ENCODE data around the gene CCIN.
A peak's percentile ranks its signal among the peaks of the same experiment; 100 is the strongest.

CCIN gene

DNA sequence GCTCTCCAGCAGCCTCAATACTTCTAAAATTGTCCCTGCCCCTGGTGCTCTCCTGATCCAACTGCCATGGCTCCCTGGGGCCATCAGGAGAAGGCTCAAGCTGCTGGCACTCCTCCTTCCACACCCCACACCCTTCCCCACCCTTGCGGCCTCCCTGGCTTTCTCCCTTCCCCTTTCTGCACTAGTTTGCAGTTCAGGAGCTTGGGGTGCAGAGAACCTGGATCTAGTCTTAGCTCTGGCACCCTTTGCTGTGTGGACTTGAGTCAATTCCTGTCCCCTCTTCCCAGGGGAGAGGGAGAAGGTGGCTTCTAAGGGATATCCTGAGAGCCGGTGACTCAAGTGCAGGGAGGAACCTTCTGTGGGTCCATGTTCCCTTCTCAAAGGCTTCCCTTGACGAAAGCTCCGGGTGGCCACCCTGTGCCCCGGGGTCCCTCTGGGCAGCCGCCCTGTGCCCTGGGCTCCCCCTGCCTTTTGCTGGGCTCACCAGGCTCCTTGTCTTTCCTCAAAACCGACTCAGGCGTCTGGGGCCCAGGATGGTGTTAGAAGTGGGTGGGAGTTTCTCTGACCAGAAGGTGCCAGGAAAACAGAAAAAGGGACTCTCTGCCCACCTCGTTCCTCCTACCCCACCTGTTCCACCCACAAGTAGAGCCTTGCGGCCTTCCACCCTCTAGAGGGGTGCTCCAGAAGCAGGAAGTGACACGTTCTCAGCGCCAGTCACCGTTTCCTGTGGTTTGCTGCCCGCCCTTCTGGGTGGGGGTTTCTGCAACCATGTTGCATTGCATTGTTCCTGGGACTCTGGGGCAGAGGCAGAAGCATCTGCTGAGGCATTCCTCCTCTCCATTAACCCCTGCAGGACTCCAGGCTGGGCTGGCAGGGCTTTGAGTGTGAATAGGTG lies 17.6 kb upstream of the CCIN start:
- TF ChIP-seq, protein P1, sequence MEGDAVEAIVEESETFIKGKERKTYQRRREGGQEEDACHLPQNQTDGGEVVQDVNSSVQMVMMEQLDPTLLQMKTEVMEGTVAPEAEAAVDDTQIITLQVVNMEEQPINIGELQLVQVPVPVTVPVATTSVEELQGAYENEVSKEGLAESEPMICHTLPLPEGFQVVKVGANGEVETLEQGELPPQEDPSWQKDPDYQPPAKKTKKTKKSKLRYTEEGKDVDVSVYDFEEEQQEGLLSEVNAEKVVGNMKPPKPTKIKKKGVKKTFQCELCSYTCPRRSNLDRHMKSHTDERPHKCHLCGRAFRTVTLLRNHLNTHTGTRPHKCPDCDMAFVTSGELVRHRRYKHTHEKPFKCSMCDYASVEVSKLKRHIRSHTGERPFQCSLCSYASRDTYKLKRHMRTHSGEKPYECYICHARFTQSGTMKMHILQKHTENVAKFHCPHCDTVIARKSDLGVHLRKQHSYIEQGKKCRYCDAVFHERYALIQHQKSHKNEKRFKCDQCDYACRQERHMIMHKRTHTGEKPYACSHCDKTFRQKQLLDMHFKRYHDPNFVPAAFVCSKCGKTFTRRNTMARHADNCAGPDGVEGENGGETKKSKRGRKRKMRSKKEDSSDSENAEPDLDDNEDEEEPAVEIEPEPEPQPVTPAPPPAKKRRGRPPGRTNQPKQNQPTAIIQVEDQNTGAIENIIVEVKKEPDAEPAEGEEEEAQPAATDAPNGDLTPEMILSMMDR (IDR thresholded peaks at IDR 0.05; ENCODE audit: borderline replicate concordance, control extremely low read depth, extremely low read depth, insufficient read depth, missing control alignments): no peak
- peak; percentile 80 for DNase-seq (ENCODE audit: low spot score)
- in situ Hi-C loops (cut with MboI; ENCODE audit: low sequenced_read_pairs, unreplicated experiment): no loop called here

DNA sequence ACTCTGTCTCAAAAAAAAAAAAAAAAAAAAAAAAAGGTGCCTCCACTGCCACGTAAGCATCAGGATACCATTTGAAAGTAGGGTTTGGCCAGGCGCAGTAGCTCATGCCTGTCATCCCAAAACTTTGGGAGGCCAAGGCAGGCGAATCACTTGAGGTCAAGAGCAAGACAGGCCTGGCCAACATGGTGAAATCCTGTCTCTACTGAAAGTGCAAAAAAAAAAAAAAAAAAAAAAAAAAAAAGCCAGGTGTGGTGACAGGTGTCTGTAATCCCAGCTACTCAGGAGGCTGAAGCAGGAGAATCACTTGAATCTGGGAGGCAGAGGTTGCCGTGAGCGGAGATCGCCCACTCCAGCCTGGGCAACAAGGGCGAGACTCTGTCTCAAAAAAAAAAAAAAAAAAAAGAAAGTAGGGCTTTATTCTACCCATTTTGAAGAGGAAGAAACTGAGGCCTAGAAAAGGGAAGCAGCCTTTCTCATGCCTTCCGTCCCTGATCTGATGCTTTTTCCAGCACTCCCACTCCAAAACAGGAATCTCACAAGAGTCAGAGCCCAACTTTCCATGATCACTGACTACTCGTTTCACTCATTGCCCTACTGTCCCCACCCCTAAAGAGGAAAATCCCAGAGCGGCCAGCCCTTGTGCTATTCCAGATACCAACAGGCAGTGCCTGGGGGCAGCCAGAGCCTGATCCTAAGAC lies 16.3 kb upstream of the CCIN start:
- in situ Hi-C loops (cut with MboI; ENCODE audit: low sequenced_read_pairs, unreplicated experiment): no loop called here

DNA sequence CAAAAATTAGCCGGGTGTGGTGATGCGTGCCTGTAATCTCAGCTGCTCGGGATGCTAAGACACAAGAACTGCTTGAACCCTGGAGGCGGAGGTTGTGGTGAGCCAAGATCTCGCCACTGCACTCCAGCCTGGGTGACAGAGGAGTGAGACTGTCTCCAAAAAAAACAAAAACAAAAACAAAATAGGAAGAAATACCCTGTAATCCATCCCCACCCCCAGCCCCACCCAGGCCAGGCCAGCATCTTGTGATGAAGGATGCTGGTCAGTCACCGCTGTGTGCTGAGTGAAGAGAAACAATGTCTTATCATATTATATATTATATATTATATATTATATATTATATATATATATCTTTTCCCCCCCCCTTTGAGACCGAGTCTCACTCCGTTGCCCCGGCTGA lies 15.4 kb upstream of the CCIN start:
- no peak for DNase-seq (ENCODE audit: low spot score)
- in situ Hi-C loops (cut with MboI; ENCODE audit: low sequenced_read_pairs, unreplicated experiment): no loop called here
- TF ChIP-seq, protein P1 (IDR thresholded peaks at IDR 0.05; ENCODE audit: borderline replicate concordance, control extremely low read depth, extremely low read depth, insufficient read depth, missing control alignments): no peak

More for the DNA sequence above, 16.3 kb upstream of the CCIN start:
- no peak for DNase-seq (ENCODE audit: low spot score)
- TF ChIP-seq, protein P1 (IDR thresholded peaks at IDR 0.05; ENCODE audit: borderline replicate concordance, control extremely low read depth, extremely low read depth, insufficient read depth, missing control alignments): no peak

DNA sequence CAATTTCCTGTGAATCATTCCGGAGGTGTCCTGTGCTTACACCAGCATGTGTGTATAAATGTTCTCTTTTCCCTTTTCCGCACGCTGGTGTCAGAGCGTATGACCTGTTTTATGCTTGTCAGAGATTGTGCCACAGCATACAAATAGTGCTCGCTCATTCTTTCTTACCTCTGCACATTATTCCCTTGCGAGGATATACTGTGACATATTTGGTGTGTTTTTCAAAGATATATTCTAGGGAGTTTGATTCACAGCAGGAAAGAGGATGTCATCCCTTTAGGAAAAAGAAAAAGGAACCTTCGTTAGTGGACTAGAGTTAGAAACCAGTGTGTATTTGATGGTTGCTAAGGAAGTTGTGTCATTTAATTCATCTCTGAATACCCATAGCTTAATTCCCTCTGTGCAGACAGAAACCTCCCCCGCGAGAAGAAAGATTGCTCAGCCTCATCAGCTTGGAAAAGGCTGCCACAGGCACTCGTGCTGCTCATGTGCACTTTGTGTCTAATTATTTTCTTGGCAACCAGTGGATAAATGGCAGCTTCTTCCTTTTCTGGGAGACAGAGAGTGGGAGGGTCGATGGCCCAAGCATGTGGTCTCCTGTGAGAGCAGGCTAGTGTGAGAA lies 14.7 kb upstream of the CCIN start:
- TF ChIP-seq, protein P1 (IDR thresholded peaks at IDR 0.05; ENCODE audit: borderline replicate concordance, control extremely low read depth, extremely low read depth, insufficient read depth, missing control alignments): no peak
- in situ Hi-C loops (cut with MboI; ENCODE audit: low sequenced_read_pairs, unreplicated experiment): no loop called here
- DNase-seq (ENCODE audit: low spot score): no peak

DNA sequence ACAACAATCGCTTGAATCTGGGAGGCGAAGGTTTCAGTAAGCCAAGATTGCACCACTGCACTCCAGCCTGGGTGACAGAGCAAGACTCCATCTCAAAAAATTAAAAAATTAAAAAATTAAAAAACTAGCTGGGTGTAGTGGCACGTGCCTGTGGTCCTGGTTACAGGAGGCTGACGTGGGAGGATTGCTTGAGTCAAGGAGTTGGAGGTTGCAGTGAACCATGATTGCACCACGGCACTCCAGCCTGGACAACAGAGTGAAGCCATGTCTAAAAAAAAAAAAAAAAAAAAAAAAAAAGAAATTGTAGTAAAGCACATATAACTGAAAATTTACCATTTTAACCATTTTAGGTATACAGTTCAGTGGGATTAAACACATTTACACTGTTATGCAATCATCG lies 13.1 kb upstream of the CCIN start:
- TF ChIP-seq, protein P1 (IDR thresholded peaks at IDR 0.05; ENCODE audit: borderline replicate concordance, control extremely low read depth, extremely low read depth, insufficient read depth, missing control alignments): no peak
- in situ Hi-C loops (cut with MboI; ENCODE audit: low sequenced_read_pairs, unreplicated experiment): no loop called here
- no peak for DNase-seq (ENCODE audit: low spot score)

DNA sequence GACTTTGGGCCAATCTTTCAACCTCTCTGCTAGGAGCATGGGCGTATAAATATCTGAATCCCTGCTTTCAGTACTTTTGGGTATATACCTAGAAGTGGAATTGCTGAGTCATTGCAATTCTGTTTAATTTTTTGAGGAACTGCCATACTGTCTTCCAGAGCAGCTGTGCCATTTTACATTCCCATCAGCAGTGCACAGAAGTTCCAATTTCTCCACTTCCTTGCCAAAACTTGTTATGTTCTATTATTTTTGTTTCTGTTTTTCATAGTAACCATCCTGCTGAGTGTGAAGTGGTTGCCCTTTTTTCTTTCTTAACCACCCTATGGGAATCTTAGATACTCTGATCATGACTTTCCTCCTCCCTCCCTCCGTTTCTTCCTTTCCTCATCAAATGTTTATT lies 11.1 kb upstream of the CCIN start:
- DNase-seq (ENCODE audit: low spot score): no peak
- in situ Hi-C loops (cut with MboI; ENCODE audit: low sequenced_read_pairs, unreplicated experiment): no loop called here
- TF ChIP-seq, protein P1 (IDR thresholded peaks at IDR 0.05; ENCODE audit: borderline replicate concordance, control extremely low read depth, extremely low read depth, insufficient read depth, missing control alignments): no peak
